Suprapubic skin (tissue), 4 donors: Measurements from ENCODE around the gene ZNF836.

ENCODE experiments used
- CTCF ChIP-seq, 2 donors: fragments of 200-600 bp in 1 of 2; fragments of 450-650 bp in 1 of 2; sonication (generic) in 1 of 2; IDR thresholded peaks; one replicate each; pipeline ENCODE4 v1.5.1; 2016 to 2019; ENCODE audit warnings: antibody characterized with exemption in 2 of 2, mild to moderate bottlenecking in 1 of 2, moderate library complexity in 1 of 2
- EP300 ChIP-seq: sonication (generic); formaldehyde crosslinking; IDR thresholded peaks from one replicate; pipeline ENCODE4 v1.6.1; 2017; ENCODE audit warnings: antibody characterized with exemption
- POLR2A ChIP-seq, 2 donors: fragments of 450-650 bp; IDR thresholded peaks; one replicate each; pipeline ENCODE4 v1.6.1; 2017; ENCODE audit warnings: antibody characterized with exemption in 2 of 2, mild to moderate bottlenecking in 2 of 2, moderate library complexity in 2 of 2
- POLR2AphosphoS5 ChIP-seq, 3 donors: sonication (generic); formaldehyde crosslinking; IDR thresholded peaks; one replicate each; pipeline ENCODE4 v1.6.1; 2017; ENCODE audit warnings: antibody characterized with exemption in 3 of 3

GRCh38 chr19:52170863-52171320 is 529 bp downstream of the ZNF836 start:
- no peak for TF ChIP-seq CTCF (IDR thresholded peaks at IDR 0.05)
- no peak for TF ChIP-seq POLR2AphosphoS5 (IDR thresholded peaks at IDR 0.05)
- no peak for TF ChIP-seq EP300
- no peak for TF ChIP-seq POLR2A (IDR thresholded peaks at IDR 0.05)
